Stimulated activated effector memory CD8-positive, alpha-beta T cell treated with anti-CD3 and anti-CD28 coated beads, Interleukin-12 subunit alpha, Interleukin-12 subunit beta, amount 100 ng/mL, for 72 hours (primary cell): ENCODE data around the gene TCAIM.
"Not testable (repeated sequence)": the region's sequence is repeated elsewhere in the genome, so short reads cannot be mapped to it uniquely, and the experiment has no call there.

Experiments used
- ATAC-seq: fragments of 150-1000 bp; cut with Tn5 transposase; 2 replicates; pipeline ENCODE4 v1.10.0; 2021
- DNase-seq, 2 donors: peaks; one replicate each; pipeline ENCODE4 v3.0.0; 2021 to 2022; ENCODE audit warnings: low spot score in 2 of 2
- H3K27ac Mint-ChIP-seq: one replicate; pipeline ENCODE4 v1.8.0; 2022; ENCODE audit warnings: mild to moderate bottlenecking, mixed read lengths
- H3K36me3 Mint-ChIP-seq: one replicate; pipeline ENCODE4 v1.8.0; 2022; ENCODE audit warnings: mild to moderate bottlenecking, mixed read lengths
- H3K4me1 Mint-ChIP-seq: one replicate; pipeline ENCODE4 v1.8.0; 2022; ENCODE audit warnings: mixed read lengths
- H3K4me3 Mint-ChIP-seq: one replicate; pipeline ENCODE4 v1.8.0; 2022; ENCODE audit warnings: mild to moderate bottlenecking, mixed read lengths
- H3K9me3 Mint-ChIP-seq: one replicate; pipeline ENCODE4 v1.8.0; 2022; ENCODE audit warnings: mixed read lengths

The TCAIM gene

DNA sequence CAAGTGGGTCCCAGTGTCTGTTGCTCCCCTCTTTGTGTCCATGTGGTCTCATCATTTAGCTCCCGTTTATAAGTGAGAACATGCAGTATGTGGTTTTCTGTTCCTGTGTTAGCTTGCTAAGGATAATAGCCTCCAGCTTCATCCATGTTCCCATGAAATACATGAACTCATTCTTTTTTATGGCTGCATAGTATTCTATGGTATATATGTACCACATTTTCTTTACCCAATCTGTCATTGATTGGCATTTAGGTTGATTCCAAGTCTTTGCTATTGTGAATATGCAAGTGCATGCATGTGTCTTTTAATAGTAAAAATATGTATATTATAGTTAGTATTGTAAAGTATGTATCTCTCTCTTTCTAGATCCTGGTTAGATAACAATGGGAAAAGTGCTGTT lies 53.9 kb downstream of the TCAIM start:
- H3K4me3 Mint-ChIP-seq: no peak overlapping the region
- H3K4me1 Mint-ChIP-seq: no peaks in the 10 kb centered on the region
- DNase-seq: no peak
- H3K27ac Mint-ChIP-seq: no peak overlapping the region
- no peak for ATAC-seq
- no peaks in the 10 kb centered on the region for H3K36me3 Mint-ChIP-seq
- H3K9me3 Mint-ChIP-seq: peaks cover 2% of the 10 kb centered on the region

DNA sequence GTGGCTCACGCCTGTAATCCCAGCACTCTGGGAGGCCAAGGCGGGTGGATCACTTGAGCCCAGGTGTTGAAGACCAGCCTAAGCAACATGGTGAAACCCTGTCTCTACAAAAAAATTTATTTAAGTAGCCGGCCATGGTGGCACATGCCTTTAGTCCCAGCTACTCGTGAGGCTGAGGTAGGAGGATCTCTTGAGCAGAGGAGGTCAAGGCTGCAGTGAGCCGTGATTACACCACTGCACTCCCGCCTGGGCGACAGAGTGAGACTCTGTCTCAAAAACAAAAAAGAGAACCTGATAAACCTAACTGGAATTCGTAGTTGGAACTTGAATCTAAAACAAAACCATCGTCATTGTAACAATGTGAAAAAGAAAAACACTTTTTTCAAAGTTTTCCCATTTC lies 57.1 kb downstream of the TCAIM start:
- H3K36me3 Mint-ChIP-seq: peaks cover 1% of the 10 kb centered on the region
- H3K27ac Mint-ChIP-seq: no peak overlapping the region
- H3K4me1 Mint-ChIP-seq: no peaks in the 10 kb centered on the region
- ATAC-seq (no peak), DNase-seq (no peak)
- H3K4me3 Mint-ChIP-seq: no peak overlapping the region
- H3K9me3 Mint-ChIP-seq: peaks cover 2% of the 10 kb centered on the region

DNA sequence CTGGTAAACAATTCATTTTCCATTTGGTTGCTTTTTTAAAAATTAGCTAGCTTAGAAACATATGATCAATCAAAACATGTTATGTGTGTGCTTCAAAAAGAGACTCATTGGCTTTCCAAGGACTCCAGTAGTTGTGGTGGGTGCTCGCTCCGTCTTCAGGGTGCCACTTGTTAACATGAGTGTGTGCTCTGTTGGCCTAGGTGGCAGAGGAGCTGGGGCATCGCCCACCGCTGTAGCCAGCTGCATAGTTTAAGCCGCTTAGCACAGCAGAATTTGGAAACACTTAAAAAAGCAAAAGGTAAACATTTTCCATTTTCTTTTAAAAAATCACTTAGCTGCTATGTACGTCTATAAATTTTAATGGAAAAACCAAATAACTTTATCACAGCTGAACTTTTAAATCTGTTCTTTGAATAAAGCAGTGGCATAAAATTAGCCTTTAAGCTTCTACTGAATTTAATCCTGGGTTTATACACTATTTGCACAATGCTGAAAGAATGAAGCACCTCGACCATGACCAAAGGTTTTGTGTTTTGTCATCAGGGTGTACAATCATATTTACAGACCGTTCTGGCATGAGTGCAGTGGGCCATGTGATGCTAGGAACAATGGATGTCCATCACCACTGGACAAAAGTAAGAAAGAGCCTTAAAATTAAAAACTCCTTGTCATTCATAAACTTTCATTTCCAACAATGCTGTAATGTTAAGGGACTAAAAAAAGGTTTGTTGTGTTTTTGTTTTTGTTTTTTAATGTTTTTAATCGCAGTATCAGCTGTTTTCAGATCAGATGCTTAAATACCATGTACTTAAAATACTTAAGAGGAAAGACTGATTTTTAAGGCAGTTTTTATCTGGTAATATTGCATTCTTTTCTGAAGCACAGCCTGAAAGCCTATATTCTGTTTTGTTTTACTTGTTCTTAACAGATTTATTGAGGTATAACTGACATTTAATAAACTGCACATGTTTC lies 57.9 kb downstream of the TCAIM start:
- H3K4me1 Mint-ChIP-seq: no peaks in the 10 kb centered on the region
- DNase-seq (no peak), ATAC-seq (no peak)
- H3K4me3 Mint-ChIP-seq: no peak overlapping the region
- peaks cover 2% of the 10 kb centered on the region for H3K9me3 Mint-ChIP-seq
- no peak overlapping the region for H3K27ac Mint-ChIP-seq
- peaks cover 7% of the 10 kb centered on the region for H3K36me3 Mint-ChIP-seq

DNA sequence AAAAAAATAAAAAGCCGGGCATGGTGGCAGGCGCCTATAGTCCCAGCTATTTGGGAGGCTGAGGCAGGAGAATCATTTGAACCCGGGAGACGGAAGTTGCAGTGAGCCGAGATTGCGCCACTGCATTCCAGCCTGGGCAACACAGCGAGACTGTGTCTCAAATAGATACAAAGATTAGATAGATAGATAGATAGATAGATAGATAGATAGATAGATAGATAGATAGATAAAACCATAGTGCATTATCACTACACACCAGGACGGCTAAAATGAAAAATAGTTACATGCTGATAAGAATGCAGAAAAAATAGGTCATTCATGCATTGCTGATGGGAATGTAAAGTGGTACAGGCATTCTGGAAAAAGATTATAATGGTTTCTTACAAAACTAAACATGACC lies 59.7 kb downstream of the TCAIM start:
- not testable (repeated sequence) for H3K27ac Mint-ChIP-seq, H3K4me3 Mint-ChIP-seq, H3K4me1 Mint-ChIP-seq, H3K36me3 Mint-ChIP-seq, DNase-seq, H3K9me3 Mint-ChIP-seq, ATAC-seq

DNA sequence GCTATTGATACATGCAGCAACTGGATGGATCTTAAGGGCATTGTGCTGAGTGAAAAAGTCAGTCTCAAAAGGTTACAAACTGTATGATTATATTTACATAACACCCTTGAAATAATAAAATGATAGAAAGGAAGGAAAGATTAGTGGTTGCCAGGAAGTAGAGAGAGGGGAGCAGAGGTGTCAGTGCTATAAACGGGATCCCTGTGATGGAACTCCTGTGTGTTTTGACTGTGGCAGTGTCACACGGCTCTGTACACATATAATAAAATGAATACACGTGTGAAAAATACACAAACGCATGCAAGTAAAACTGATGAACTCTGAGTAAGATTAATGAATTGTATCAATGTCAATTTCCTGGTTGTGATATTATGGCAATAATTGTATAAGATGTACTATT lies 60.3 kb downstream of the TCAIM start:
- Mint-ChIP-seq H3K4me3 (no peak overlapping the region), H3K4me1 (no peaks in the 10 kb centered on the region), H3K27ac (no peak overlapping the region), H3K36me3 (peaks cover 7% of the 10 kb centered on the region), H3K9me3 (no peaks in the 10 kb centered on the region)
- DNase-seq: no peak
- no peak for ATAC-seq

DNA sequence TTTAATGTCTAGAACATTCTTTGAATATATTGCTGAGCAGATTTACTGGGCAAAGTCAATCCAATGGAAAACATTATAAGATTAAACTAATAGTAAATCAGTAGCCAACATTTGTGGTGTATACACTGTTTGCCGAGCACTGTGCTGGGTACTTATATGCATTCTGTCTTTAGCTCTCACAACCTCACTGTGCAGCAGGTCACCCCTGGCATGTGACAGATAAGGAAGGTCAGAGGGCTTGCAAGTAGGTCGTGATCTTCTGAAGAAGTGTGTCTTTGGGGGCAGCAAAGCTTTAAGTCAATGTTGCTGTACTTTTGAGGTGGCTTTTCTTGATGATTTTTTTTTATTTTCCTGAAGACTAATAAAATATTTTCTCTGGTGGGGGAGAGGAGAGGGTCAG lies 62.2 kb downstream of the TCAIM start:
- Mint-ChIP-seq H3K4me1 (no peaks in the 10 kb centered on the region), H3K4me3 (no peak overlapping the region), H3K9me3 (no peaks in the 10 kb centered on the region), H3K36me3 (peaks cover 7% of the 10 kb centered on the region), H3K27ac (no peak overlapping the region)
- ATAC-seq (no peak), DNase-seq (no peak)

DNA sequence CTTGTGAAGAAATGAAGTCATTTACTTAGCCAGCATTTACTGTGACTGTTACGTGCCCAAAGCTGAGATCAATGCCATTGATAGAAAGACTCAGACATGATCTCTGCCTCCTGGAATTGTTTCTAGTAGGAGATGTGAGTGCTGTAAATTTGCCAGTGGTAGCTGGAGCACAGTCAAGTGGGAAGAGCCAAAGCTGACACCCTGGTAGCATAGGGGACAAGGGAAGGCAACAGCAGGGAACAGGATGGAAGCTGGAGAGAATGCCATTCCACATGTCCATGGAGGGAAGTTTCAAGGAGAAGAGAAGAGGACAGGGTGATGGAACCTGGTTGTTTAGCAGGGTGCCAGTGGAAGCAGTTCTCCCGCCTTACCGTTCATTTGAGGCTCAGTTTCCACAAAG lies 64.0 kb downstream of the TCAIM start:
- Mint-ChIP-seq H3K4me3 (no peak overlapping the region), H3K4me1 (no peaks in the 10 kb centered on the region), H3K9me3 (no peaks in the 10 kb centered on the region), H3K36me3 (peaks cover 7% of the 10 kb centered on the region), H3K27ac (no peak overlapping the region)
- ATAC-seq (no peak), DNase-seq (no peak)

DNA sequence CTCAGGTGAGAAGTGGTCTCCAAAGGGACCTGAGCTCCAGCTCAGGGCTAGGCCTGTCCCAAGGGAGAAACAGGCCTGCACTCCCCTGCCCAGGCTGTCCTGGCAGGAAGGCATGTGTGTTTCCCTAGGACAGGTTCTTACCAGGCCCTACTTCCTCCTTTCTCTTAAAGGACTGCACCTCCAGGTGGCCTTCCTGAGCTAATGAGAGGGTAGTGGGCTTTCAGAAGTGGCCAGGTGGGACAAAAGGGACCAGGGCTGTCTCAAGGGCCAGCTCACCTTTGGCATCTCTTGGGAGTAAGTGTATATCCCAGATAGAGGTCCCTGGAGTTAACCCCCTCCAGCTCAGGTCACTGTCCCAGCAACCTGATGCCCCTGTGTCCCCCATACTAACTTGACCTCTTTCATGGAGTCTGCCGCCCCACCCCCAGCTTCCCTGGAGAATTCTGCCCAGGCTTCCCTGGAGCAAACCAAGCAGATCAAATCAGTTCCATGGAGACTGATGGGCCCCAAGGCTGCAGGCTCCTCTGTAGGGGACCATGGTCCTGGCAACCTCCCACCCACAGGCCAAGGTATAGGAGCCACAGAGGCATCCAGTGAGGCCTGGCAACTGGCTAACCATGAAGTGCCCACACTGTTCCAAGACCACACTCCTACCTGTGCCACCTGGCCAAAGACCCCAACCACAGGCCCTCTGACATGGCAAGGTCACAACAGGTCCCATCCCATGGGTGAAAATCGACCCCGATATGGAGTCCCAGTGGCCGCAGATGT lies 71.3 kb downstream of the TCAIM start:
- Mint-ChIP-seq H3K4me1 (no peaks in the 10 kb centered on the region), H3K9me3 (no peaks in the 10 kb centered on the region), H3K4me3 (no peak overlapping the region), H3K27ac (no peak overlapping the region), H3K36me3 (no peaks in the 10 kb centered on the region)
- peak in 1 of 2 donors; percentile 26 for DNase-seq
- peak; percentile 26 for ATAC-seq

DNA sequence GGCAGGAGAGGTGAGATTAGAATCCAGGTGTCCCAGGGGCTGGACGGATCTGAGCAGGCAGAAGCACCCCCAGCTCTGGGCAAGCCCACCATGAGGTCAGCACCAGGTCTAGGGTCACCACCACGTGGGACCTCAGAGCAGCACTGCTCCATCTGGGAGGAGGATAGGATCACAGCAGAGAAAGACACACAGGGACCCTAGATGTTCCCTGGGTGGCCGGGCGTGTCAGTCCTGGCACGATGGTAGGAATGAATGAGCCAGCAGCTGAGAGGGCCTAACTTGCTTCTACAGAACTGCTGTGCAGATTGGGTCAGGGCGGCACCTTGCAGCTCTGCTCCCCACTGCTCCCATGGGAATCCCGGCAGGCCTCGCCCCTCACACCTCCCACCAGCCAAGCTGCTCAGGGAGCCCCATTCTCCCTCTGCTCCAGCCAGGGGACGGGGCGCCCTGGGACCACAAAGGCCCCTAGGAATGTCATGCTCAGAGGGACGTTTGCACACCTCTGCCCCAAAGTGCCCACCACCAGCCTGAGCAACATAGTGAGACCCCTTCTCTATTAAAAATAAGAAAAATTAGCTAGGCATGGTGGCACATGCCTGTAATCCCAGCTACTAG lies 72.6 kb downstream of the TCAIM start:
- Mint-ChIP-seq H3K4me3 (no peak overlapping the region), H3K36me3 (no peaks in the 10 kb centered on the region), H3K27ac (no peak overlapping the region), H3K9me3 (no peaks in the 10 kb centered on the region), H3K4me1 (no peaks in the 10 kb centered on the region)
- DNase-seq: peak in 1 of 2 donors; percentile 20
- ATAC-seq: no peak

DNA sequence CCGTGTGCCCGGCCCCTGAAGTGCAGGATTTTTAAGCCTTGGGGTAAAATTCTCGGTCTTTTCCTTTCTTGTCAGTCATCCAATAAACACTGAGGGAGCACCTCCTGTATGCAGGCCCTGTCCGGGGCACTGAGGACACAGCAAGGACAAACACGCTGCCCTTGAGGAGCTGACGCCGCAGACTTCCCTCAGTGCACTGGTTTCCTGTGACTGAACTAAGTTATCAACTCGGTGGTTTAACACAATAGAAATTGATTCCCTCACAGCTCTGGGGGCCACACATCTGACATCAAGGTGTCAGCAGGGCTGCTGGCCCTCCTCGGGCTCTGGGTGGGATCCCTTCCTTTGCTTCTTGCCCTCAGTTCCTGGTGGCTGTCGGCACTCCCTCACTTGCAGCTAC lies 73.8 kb downstream of the TCAIM start:
- ATAC-seq: no peak
- Mint-ChIP-seq H3K4me3 (no peak overlapping the region), H3K4me1 (no peaks in the 10 kb centered on the region), H3K9me3 (no peaks in the 10 kb centered on the region), H3K27ac (no peak overlapping the region), H3K36me3 (no peaks in the 10 kb centered on the region)
- peak in 1 of 2 donors; percentile 39 for DNase-seq

DNA sequence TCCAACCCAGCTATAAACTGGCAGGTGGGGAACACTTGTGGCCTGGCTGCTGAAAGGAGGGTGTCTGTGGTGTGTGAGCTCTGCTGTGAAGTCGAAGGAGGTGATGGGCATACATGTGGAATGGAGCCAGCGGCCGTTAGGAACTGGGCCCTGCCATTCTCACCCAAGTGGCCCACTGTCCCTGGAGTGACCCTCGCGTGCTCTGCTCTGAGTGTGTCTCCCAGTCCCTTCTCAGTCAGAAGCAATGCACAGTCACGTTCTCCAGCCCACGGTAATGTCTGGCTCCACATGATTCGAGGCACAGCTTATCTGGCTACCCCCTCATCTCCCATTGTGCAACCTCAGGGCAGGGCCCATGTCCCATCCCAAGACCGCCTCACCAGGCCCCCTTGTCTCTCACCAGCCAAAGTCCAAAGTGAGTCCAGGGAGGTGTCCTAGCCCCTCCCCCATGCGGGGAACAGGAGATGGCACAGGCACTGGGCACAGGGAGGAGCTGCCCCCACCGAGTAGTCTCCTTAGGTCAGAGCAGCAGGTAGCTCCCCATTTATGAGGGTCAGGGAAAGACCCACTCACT lies 76.0 kb downstream of the TCAIM start:
- ATAC-seq (no peak), DNase-seq (no peak)
- no peaks in the 10 kb centered on the region for H3K9me3 Mint-ChIP-seq
- no peak overlapping the region for H3K4me3 Mint-ChIP-seq
- no peak overlapping the region for H3K27ac Mint-ChIP-seq
- no peaks in the 10 kb centered on the region for H3K4me1 Mint-ChIP-seq
- H3K36me3 Mint-ChIP-seq: no peaks in the 10 kb centered on the region

DNA sequence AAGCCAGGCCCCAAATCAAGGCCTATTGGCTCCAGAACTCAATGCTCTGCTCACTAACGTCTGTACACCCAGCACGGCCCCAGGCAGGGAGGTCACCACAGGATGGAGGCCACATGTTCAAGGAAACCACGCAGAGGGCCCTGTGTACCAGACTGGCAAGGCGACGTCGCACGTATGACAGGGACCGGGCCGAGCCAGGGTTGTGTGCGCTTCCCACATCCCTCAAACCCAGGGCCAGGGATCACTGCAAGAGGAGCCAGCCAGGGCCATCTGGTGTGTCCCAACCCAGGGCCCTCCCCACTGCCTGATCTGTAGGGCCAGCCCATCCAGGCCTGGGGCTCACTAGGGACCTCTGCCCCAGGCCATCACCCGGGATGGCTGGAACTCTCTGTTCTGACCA lies 76.9 kb downstream of the TCAIM start:
- H3K36me3 Mint-ChIP-seq: no peaks in the 10 kb centered on the region
- H3K4me1 Mint-ChIP-seq: no peaks in the 10 kb centered on the region
- DNase-seq (no peak), ATAC-seq (no peak)
- no peak overlapping the region for H3K4me3 Mint-ChIP-seq
- no peaks in the 10 kb centered on the region for H3K9me3 Mint-ChIP-seq
- H3K27ac Mint-ChIP-seq: no peak overlapping the region

DNA sequence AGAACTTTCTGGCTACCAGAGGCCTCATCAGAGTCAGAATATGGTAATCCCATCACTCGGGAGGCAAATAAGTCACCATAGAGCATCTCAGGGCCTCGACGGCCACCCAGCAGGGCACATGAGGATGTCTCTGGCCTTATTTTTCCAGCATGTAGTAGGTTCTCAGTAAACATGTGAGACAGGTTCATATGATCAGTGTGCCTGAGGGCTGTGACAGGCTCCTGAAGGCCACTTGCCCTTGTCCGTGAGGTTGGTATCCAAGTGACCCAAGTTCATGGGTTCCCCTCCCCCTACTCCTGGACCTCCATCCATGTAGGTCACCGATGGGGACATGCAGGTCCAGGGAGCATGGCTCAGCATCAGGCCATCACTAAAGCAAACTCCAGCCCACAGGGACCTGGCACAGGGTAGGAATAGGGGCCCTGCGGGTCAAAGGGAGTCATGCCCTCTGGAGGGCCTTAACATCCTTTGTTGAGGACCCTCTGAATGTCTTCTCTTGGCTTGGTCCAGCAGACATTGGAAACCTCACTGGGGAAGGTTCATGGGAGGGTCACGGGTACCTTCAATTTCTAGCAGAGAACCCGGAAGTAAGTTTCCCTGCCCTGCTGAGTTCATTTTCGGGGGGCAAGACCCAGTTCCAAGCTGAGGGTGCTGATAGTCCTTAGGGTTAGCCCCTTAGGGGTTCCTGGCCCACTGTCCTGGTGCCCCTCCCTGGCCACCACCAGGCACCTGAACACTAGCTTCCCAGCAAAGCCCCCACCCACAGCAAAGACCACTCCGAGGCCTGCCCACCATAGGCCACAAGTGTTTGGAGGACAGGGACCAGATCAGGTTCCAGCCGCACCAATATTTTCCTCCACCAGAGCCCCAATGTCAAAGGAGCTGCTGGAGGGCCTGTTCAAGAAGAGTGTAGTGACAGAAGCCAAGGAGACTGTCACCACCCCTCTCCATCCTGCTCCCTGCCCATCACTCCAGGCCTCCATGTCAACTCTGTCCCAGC lies 77.8 kb downstream of the TCAIM start:
- no peaks in the 10 kb centered on the region for H3K9me3 Mint-ChIP-seq
- no peaks in the 10 kb centered on the region for H3K36me3 Mint-ChIP-seq
- H3K27ac Mint-ChIP-seq: no peak overlapping the region
- ATAC-seq: no peak
- DNase-seq: peak in 1 of 2 donors; percentile 36
- H3K4me1 Mint-ChIP-seq: no peaks in the 10 kb centered on the region
- H3K4me3 Mint-ChIP-seq: no peak overlapping the region

DNA sequence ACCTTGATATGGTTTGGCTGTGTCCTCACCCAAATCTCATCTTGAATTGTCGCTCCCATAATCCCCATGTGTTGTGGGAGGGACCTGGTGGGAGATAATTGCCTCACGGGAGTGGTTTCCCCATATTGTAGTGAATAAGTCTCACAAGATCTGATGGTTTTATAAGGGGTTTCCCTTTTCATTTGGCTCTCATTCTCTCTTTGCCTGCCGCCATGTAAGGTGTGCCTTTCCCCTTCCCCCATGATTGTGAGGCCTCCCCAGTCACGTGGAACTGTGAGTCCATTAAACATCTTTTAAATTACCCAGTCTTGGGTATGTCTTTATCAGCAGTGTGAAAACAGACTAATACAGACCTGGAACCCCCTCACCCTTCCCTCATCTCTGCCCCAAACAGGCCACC lies 79.6 kb downstream of the TCAIM start:
- DNase-seq, H3K4me1 Mint-ChIP-seq, H3K4me3 Mint-ChIP-seq, H3K36me3 Mint-ChIP-seq, H3K9me3 Mint-ChIP-seq, ATAC-seq, H3K27ac Mint-ChIP-seq: not testable (repeated sequence)
